Stimulated activated CD8-positive, alpha-beta memory T cell treated with anti-CD3 and anti-CD28 coated beads, Interleukin-7, amount 100 ng/mL, for 24 hours (primary cell): ENCODE measurements around the gene SESN2.

Experiments
- DNase-seq: peaks from one replicate; pipeline ENCODE4 v3.0.0-alpha.2; 2020; ENCODE audit warnings: low read depth

Gene SESN2

DNA sequence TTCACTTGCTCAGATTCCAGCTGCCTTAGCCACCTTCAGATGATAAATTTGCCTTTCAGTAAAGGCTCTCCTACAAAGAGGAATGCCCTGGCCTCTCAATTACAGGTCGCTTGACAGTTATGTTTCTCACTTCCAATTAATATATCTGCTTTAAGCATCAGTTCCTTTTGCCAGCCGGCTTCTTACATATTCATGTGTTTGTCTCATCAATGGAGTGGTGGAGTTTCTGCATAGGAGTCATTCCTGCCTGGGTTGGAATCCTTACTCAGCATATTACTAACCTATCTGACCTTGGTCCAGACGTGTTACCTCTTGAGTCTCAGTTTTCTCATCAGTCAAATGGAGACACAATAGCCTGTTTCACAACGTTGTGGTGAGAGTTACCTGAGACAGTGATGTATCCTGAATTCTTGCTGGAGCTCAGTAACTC is 9.4 kb upstream of the SESN2 start:
- DNase-seq, result no peak

DNA sequence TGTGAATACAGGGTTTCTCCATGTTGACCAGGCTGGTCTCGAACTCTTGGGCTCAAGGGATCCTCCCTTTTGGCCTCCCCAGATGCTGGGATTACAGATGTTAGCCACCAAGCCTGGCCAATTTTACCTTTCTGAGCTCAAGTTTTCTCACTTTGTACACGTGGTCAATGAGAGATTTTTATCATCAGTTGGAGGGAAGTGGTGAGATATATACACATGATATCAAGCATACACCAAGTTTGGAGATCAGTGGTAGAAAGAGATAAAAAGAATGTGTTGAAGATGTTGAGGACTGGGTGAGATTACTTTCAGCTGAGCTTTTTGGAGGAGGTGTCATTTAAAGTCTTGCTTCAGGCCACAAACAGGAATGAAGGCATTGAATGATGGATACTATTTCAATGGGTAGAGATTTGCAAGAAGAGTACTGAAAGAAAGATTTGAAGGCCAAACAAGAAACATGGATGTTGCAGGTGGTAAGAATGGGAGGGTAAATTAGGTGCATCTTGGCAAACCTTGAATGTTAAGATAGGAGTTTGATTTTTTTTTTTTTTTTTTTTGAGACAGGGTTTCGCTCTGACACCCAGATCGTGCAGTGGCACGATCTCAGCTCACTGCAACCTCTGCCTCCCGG is 3.0 kb upstream of the SESN2 start:
- DNase-seq, result no peak

DNA sequence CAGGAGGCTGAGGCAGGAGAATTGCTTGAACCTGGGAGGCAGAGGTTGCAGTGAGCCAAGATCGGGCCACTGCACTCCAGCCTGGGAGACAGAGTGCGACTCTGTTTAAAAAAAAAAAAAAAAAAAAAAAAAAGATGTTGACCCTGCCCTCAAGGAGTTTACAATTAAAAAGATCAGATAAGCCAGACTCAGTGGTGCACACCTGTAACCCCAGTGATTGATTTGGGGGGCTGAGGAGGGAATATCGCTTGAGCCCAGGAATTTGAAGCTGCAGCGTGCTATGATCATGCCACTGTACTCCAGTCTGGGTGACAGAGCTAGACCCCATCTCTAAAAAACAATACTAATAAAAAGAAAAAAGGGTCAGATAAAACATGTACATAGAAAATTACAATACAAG is 1.6 kb upstream of the SESN2 start:
- DNase-seq, result no peak

DNA sequence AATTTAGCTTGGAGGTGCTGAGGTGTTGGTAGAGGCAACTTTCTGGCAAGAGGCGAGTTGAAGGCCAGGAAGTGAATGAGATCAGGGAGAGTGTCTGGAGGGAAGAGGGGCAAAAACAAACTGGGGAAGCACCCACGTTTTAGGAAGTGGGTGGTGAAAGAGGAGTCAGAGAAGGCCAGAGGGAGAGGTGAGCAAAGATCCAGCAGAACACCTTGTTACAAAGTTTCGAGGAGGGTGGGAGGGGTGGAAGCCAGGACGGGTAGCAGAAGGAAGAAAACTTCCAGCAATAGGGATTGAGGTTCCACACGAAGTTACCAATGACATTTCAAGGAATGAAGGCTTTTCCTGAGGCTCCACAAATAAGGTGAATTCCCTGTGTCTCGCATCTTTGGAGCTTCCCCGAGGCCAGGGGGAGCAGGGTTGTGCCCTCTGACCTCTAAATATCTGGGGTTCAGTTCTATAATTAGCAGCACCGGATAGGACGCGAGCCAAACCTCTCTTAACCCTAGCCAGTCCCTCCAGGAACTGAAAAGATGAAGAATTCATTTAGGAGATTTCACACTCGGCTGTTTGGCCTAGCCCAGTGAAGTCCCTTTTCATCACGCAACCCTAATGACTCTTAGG is 578 bp upstream of the SESN2 start:
- no peak for DNase-seq

DNA sequence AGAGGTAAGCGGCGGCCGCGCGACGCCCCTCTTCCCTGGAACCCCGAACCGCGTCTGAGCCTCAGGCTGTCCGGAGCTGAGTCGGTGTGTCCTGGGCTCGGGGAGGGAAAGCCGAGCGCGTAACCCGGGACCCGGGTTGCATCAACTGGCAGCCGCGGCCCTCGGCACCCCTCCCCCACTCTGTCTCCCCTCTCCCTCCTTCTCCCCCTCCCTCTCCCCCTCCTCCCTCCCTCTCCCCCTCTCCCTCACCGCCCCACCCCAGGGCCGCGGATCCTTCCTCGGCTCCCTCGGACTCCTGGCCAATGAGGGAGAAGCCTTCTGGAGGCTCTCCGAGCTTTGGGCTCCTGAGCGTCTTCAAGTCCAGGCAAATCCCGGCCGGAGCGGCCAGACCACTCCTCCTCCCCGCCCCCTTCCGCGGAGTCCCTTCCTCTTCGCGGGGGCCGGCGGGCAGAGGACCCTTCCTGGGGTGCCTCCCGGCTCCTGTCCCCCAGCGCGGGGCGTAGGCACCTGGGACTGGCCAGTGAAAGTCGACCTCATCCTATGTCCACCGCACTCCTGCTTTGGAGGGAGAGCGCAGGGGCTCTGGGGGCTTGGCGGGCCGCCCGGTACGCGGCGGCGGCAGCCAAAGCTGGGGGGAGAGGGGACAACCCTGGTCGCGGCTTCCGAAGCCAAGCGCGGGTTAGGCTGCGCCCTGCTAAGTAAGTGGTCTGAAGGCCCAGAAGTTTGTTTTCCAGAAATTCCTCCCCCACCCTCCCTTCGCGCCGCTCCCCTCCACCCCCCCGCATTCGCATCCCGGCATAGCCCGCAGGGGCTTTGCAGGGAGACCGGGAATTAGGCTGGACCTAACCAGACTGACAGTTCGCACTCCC is 850 bp downstream of the SESN2 start:
- DNase-seq, result no peak

DNA sequence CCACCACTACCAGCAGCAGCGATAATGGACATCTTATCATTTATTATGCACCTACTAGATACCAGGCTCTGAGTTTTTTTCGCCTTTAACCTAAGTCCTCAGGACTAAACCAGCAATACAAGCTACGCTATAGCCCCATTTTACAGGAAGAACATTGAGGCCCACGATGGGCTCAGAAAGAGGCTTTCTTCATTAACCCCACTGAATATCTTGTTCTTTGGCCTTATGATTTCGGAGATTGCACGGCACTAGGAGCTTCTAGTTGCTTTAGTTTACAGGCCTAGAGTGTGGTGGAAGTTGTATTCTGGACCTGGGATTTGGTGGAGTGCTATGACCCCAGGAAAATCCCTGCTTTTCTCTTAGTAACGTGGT is 1.5 kb downstream of the SESN2 start:
- DNase-seq, result no peak

DNA sequence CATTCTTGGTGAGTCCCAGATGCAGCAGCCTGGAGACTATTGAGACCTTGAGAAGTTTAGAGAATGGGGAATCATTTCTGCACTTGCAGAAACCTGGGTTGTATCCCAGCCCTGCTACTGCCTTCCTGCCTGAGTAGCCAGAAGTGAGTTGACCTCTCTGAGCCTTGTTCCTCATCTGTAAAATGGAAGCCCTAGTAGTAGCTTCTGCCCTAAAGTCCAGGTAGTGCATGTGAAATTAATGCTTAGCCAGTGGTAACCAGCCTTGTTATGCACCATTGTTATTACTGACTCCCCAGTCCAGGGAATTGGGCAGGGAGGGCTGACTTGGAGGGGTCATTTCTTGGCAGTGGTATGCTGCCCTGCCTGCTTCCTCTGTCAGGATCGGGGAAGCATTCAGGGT is 5.6 kb downstream of the SESN2 start:
- DNase-seq, result no peak

DNA sequence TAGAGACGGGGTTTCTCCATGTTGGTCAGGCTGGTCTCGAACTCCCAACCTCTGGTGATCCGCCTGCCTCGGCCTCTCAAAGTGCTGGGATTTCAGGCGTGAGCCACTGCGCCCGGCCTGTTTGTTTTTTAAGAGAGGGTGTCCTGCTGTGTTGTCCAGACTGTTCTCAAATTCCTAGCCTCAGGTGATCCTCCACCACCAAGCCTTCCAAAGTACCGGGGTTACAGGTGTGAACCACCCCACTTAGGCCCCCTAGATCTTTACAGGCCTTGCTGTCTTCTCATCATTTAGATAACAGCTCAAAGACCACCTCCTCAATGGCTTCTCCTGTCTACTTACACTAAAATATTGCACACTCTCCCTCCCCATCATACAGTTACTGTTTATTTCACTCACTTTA is 6.3 kb downstream of the SESN2 start:
- no peak for DNase-seq

DNA sequence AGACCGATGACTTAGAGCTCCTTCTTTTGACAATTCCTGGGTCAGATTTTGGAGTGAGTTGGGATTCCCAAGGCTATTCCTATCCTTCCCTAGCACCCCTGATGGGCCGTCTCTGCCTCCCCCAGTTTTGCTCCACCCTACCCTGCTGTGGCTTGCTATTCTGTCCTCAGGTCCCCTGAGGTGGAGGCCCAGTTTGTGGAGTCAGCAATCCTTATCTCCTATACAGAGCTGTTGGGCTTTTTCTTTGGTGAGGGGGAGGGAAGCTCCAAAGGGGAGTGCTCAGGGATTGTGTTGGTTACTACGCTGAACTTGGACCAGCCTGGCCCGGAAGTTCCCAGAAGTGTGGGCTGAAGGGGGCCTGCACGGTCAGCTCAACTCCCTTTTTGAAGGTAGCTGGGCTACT is 7.6 kb downstream of the SESN2 start:
- no peak for DNase-seq

DNA sequence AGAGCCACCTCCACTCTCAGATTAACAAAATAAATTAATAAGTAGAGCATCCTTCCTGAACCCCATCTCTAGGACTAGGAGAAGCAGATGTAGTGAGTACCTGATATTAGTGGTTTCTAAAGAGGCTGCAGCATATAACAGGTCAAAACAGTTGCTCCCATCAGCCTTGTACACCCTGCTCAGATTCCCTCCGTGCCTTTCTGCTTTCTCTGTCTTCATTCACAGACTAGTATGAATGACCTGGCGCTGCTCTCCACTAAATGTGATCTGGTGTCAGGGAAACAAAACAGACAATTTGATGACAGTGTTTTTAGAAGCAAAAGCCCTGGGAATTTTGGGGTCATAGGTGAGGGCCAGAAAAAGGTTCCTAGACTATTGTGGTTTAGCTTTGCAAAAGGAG is 8.3 kb downstream of the SESN2 start:
- no peak for DNase-seq

DNA sequence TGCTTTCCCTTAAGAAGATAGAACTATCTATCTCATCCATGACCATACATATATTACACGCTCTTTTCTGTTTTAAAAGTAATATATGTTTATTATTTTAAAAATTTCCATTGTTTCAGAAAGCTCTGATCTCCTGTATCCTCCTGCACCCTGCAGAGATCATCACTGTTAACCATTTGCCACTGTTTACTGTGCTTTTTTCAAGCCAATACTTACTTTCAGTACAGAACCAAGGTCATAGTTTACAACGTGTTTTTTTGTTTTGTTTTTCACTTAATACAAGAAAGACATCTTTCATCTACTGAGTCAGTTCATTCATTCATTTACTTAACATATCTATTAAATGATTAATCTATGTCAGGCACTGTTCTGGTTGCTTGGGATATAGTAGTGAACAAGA is 10.2 kb downstream of the SESN2 start:
- DNase-seq, result no peak

DNA sequence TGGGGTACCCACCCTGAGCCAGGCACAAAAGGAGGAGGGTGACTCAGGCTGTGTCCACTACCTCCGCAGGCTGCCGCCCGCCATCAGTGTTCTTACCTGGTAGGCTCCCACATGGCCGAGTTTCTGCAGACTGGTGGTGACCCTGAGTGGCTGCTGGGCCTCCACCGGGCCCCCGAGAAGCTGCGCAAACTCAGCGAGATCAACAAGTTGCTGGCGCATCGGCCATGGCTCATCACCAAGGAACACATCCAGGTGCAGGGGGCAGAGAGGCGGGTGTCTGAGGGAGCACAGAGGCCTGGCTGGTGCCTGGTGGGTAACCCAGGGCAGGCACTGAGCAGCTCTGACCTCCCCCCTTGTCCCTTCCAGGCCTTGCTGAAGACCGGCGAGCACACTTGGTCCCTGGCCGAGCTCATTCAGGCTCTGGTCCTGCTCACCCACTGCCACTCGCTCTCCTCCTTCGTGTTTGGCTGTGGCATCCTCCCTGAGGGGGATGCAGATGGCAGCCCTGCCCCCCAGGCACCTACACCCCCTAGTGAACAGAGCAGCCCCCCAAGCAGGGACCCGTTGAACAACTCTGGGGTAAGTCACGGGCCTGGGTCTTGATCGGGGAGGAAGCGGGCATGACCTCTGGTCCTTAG is 13.0 kb downstream of the SESN2 start:
- no peak for DNase-seq

DNA sequence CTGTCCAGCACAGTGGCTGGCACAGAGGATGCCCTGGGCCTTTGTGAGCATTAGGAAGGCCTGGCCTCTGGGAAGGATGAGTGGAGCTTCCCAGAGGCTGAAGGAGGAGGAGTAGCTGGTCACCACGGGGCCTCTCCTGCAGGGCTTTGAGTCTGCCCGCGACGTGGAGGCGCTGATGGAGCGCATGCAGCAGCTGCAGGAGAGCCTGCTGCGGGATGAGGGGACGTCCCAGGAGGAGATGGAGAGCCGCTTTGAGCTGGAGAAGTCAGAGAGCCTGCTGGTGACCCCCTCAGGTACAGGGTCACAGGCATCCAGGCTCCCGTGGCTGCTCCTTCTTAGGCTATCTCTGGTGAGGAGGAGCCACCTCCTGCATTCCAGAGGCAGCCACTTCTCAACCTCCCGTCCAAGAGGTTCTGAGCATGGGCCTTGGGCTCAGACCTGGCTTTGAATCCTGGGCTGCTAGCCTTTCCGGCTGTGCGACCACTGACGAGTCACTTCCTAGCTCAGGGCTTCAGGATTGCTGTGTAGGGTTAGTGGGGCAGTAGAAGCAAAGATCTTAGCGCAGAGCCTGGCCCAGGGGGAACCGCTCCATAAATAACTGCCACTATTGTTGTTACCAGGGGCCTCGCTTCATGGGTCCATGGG is 14.0 kb downstream of the SESN2 start:
- DNase-seq, result no peak

DNA sequence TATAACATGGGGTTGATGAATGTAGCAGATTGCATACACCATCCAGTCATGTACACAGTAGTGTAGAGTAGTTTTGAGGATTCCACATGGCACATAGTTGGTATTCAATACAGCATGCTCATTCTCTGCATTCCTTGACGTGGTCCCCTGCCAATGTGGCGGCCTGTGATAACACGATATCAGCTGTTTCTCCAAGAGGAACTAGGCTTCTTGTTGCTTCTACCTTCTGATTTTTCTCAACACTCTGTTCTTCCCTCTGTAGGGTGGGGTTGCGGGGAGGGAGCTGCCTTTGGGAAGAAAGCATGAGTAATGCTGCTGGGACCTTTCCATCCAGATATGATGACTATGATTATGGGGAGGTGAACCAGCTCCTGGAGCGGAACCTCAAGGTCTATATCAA is 19.4 kb downstream of the SESN2 start:
- DNase-seq, result no peak

DNA sequence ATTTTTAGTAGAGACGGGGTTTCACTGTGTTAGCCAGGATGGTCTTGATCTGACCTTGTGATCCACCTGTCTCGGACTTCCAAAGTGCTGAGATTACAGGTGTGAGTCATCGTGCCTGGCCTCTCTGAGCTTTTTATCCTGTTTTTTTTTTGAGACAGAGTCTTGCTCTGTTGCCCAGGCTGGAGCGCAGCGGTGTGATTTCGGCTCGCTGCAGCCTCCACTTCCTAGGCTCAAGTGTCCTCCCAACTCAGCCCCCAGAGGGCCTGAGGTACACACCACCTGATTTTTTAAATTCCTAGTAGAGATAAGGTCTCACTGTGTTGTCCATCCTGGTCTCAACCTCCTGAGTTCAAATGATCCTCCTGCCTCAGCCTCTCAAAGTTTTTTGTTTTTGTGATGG is 20.4 kb downstream of the SESN2 start:
- DNase-seq, result no peak

DNA sequence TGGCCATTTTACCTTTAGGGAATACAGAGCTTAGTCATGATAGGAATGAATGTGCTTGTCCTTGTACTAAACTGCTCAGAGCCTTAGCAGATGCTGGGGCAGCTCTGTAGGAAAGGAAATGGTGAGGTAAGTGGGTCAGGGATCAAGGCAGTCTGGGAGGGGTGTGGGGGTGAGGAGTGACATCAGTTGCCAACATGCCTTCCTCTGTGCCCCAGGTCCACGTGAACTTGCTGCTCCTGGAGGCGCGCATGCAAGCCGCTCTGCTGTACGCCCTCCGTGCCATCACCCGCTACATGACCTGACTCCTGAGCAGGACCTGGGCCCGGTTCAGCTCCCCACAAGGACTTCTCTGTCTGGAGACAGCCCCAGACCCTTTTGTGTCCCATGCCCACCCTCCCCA is 21.2 kb downstream of the SESN2 start:
- DNase-seq, result no peak

DNA sequence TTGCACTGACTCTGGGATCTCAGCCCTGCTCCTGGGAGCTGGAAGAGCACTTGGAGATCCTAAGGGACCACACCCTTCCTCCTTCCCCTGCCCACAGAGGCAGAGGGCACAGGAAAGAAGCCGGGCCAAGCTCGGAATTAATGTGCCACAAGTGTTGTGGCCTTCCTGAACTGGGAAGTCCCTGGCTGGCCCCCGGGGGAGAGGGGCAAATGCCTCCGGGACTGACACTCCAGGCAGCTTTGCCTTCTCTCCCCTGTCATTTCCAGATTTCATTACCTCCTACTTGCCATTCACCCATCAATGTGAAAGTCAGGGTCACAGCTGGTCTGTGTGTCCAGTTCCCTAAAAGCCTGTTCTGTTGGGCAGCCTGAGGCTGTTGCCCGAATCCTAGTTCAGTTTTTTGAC is 21.7 kb downstream of the SESN2 start:
- DNase-seq, result no peak

DNA sequence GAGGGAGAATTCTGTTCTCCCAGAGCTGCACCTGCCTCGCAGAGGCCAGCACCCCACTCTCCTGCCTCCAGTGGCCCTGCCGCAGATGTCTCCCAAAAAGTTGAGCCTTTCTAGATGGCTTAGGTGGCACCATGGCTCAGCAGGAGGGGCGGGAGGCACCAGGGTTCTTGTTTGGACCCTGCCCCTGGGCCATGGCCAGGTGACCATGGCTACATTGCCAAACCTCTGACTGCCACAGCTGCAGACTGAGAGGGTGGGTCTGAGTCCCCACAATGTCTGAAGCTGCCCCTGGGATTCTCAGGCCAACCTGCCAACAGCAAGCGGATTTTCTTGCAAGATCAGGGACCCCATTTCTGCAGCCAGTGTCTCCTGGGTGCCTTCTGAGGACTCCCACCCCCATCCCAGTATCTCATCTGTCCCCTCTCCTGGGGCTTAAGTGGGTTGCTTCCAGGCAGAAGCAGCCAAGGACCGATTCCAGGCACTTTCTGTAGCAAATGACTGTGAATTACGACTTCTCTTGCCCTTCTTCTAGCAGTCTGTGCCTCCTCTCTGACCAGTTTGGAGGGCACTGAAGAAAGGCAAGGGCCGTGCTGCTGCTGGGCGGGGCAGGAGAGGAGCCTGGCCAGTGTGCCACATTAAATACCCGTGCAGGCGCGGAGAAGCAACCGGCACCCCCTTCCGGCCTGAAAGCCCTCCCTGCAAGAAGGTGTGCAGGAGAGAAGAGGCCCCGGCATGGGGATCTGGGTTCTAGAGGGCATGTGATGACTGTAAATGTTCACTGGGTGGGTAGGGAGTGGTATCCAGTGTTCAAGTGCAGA is 22.5 kb downstream of the SESN2 start:
- DNase-seq, result no peak

DNA sequence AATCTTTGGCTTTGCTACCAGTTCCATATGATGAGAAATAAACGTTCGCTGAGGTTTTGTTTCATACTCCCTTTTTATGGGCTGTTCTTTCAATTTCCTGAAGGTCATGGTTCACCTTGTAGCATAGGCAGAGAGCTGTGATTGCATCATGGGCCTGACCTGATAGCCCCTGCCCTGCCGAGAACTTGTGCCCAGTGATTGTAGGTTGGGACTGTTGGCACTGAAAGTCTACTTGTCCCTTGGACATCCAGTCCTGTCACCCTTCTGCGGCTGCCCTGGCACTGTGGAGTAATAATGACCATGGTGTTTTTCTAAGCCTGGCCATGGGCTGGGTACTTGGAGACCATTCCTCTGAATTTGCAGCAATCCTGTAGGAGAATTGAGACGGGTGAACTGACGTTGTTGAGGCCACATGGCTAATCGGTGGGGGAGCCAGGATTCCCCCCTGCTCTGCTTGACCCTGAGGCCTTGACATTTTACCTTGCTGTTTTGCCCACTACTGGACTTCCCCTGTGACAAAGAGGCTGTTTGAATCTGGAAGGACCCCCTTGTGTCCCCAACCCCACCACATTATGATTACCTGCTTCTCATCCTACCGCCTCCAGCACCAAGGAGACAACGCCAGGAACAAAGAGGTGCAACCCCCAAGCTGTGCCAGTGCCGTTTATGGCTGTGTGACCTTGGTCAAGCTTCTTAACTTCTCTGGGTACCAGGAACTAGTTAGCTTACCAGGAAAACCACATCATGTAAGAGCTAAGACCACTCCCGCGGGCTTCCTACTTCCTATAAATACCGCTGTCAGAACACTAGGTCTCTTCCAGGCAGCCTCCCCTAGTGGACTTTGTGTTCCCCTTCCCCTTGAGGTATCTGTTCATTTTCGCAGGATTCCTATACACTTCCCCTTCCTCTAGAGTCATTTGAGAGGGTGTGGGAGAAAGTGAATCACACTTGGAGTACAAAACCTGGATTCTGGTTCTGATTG is 23.4 kb downstream of the SESN2 start:
- no peak for DNase-seq

DNA sequence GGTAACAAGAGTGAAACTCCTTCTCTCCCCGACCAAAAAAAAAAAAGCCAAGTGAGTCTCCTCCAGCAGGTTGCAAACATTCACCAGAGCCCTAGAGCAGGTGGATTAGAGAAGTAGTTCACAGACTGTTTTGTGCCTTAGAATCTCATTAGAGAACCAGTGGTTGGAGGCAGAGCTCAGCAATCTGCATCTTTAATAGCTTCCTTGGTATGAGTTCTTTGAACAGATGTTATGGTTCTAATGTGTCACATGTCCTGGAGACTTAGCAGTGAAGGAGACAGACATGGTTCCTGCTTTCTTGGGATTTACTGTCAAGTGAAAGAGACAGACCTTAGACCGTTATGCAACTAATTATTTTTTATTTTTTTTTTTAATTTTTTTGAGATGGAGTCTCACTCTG is 26.8 kb downstream of the SESN2 start:
- DNase-seq, result no peak
